Lower leg skin (tissue), 4 donors: ENCODE data around the gene PROM2. TPM values are rescaled to one million over a fixed set of nuclear protein-coding genes. Genes with fewer than 3 reads are reported as not detected.
A peak's percentile ranks its signal among the peaks of the same experiment; 100 is the strongest.

Source experiments
- DNase-seq, 2 donors: peaks; one replicate each; pipeline ENCODE4 v3.0.0-alpha.2; 2019; ENCODE audit warnings: low spot score in 2 of 2
- H3K4me3 ChIP-seq: fragments of 200-600 bp; sonication (generic); 2 replicates; pipeline ENCODE4 v1.5.1; 2017; ENCODE audit warnings: mild to moderate bottlenecking, low read depth; ENCODE audit not compliant: poor library complexity, severe bottlenecking
- POLR2A ChIP-seq, 2 donors: fragments of 450-650 bp; IDR thresholded peaks; one replicate each; pipeline ENCODE4 v1.6.1; 2016 to 2017; ENCODE audit warnings: antibody characterized with exemption in 2 of 2, mild to moderate bottlenecking in 1 of 2, moderate library complexity in 1 of 2
- WGBS, 2 donors: methylation state at CpG; one replicate each; pipeline ENCODE4 v1.1.5; 2018; 5-methylcytosine and 5-hydroxymethylcytosine counted together
- intact Hi-C: fragments of 100-400 bp; cut with DNase I; formaldehyde crosslinking; loops from one replicate; pipeline ENCODE4 v1.15.0; 2023; ENCODE audit warnings: low total_unique reads
- total RNA-seq, 4 donors: library from RNA; depleted of rRNA; stranded (reverse); fragments of >200 nt; gene quantifications; one replicate each; pipeline ENCODE4 v1.1.0, GENCODE V29; 2016
- TF ChIP-seq, protein P1 (sequence below), 3 donors: fragments of 450-650 bp; IDR thresholded peaks; one replicate each; pipeline ENCODE4 v1.5.1; 2016; ENCODE audit warnings: antibody characterized with exemption in 3 of 3, mild to moderate bottlenecking in 3 of 3, moderate library complexity in 2 of 3

PROM2 gene
- total RNA-seq, 4 donors from 2014 or later, result 87.0 to 272 (median 98.0) TPM

DNA sequence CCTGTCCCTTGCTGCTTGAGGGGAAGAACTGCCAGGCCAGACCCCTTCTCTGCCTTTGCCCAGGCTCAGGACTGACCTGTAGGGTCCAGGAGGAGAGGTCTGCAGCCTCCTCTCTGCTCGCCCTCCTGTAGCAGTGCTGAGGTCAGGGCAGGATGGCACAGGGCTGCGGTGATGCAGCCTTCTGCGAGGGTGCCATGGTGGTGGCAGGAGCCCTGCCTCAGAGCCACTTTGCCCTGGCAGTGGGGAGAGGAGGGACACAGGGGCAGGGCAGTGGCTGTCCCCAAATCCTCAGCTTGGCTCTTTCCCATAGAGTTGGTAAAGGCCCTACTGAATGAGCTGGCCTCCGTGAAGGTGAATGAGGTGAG, 884 bp downstream of the PROM2 start:
- intact Hi-C loops, result no loop called here
- no peak for TF ChIP-seq POLR2A (IDR thresholded peaks at IDR 0.05)
- TF ChIP-seq, protein P1, sequence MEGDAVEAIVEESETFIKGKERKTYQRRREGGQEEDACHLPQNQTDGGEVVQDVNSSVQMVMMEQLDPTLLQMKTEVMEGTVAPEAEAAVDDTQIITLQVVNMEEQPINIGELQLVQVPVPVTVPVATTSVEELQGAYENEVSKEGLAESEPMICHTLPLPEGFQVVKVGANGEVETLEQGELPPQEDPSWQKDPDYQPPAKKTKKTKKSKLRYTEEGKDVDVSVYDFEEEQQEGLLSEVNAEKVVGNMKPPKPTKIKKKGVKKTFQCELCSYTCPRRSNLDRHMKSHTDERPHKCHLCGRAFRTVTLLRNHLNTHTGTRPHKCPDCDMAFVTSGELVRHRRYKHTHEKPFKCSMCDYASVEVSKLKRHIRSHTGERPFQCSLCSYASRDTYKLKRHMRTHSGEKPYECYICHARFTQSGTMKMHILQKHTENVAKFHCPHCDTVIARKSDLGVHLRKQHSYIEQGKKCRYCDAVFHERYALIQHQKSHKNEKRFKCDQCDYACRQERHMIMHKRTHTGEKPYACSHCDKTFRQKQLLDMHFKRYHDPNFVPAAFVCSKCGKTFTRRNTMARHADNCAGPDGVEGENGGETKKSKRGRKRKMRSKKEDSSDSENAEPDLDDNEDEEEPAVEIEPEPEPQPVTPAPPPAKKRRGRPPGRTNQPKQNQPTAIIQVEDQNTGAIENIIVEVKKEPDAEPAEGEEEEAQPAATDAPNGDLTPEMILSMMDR (IDR thresholded peaks at IDR 0.05), result no peak
- peak in 1 of 2 donors; percentile 60 for DNase-seq
- peak overlapping the region; percentile 11 for H3K4me3 ChIP-seq
- 59 to 73% methylated on average over 3 to 4 of the region's 4 CpGs for WGBS, 2 donors

DNA sequence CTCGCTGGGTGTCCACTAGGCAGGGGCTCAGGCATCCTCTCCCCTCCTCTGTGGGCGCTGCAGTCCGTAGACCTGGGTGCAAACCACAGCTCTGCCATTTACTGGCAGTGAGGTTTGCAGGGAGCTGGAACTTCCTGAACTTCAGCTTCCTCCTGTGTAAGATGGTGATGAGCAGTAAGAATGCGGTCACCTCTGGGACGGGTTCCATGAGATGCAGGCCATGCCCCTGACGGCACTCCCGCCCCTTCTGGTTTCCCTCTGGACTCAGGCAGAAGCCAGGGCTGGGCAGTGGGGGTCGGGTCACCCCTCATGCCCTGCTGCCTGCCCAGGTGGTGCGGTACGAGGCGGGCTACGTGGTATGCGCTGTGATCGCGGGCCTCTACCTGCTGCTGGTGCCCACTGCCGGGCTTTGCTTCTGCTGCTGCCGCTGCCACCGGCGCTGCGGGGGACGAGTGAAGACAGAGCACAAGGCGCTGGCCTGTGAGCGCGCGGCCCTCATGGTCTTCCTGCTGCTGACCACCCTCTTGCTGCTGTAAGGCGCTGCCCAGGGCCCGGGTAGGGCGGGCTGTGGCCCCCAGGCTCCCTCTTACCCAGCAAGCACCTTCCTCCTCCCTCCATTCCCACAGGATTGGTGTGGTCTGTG, 1.5 kb downstream of the PROM2 start:
- TF ChIP-seq, protein P1 (IDR thresholded peaks at IDR 0.05), result no peak
- TF ChIP-seq POLR2A (IDR thresholded peaks at IDR 0.05), result no peak
- 70 to 77% methylated on average over 27 to 28 of the region's 28 CpGs for WGBS, 2 donors
- DNase-seq, result peak in 1 of 2 donors; percentile 84
- intact Hi-C loops, result no loop called here
- H3K4me3 ChIP-seq, result no peak overlapping the region

DNA sequence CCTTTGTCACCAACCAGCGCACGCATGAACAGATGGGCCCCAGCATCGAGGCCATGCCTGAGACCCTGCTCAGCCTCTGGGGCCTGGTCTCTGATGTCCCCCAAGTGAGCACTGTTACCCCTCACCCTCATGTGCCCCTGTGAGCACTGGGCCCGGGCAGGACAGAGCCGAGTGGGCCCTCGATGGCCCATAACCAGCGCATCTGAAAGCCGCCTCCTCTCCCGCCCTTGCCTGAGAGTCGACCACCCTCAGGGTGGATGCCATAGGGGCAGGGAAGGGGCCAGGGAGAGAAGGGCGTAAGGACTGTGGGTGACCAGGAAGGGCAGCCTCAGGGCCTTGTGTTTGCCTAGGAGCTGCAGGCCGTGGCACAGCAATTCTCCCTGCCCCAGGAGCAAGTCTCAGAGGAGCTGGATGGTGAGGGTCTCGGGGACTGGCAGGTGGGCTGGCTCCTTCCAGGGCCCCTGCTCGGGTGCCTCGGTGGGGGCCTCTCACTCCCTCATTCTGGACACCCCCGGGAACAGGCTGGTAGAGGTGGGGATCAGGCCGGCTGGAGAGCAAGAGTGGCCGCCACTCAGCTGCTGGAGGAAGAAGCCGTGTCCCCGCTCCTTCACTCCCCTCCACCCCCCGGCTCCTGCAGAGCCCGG, 2.1 kb downstream of the PROM2 start:
- 76 to 85% methylated on average over 16 to 19 of the region's 22 CpGs for WGBS, 2 donors
- peak in 1 of 2 donors; percentile 84 for DNase-seq
- H3K4me3 ChIP-seq, result no peak overlapping the region
- intact Hi-C loops, result no loop called here
- TF ChIP-seq POLR2A (IDR thresholded peaks at IDR 0.05), result no peak
- TF ChIP-seq, protein P1 (IDR thresholded peaks at IDR 0.05), result no peak

DNA sequence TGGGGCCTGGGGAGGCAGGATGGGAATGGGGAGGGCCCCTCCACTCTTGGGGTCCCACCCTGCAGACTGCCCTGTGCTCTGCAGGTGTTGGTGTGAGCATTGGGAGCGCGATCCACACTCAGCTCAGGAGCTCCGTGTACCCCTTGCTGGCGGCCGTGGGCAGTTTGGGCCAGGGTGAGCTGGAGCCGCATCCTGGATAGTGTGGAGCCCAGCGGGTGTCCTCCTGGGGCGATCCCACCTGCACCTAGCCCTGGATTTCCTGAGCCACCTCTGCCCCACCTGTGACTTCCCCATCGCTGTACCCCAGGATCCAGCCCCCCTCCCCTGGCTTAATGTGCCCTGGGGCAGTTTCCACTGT, 2.6 kb downstream of the PROM2 start:
- H3K4me3 ChIP-seq, result no peak overlapping the region
- 81 to 91% methylated on average over 7 to 9 of the region's 9 CpGs for WGBS, 2 donors
- peak in 1 of 2 donors; percentile 85 for DNase-seq
- intact Hi-C loops, result no loop called here
- TF ChIP-seq, protein P1 (IDR thresholded peaks at IDR 0.05), result no peak
- TF ChIP-seq POLR2A (IDR thresholded peaks at IDR 0.05), result no peak

DNA sequence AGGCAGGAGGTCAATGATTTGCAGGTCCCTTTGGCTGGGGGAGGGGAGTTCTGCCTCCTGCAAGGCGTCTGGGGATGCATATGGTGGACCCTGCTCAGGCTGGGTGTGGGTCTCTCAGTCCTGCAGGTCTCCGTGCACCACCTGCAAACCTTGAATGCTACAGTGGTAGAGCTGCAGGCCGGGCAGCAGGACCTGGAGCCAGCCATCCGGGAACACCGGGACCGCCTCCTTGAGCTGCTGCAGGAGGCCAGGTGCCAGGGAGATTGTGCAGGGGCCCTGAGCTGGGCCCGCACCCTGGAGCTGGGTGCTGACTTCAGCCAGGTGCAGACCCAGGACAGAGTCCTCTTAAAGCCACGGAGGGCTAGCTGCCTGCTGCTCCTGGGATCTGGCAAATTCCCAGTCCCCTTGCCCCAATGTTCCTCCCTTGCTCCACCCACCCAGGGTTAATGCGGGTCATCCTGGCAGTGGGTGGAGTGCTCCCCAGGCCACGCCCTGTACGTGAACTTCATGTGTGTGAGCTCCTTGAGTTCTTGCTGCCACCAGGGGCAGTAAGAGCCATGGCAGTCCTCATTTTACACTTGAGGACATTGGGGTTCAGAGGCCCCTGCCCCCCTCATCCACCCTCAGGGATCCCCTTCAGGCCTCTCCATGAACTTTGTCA, 3.1 kb downstream of the PROM2 start:
- no peak overlapping the region for H3K4me3 ChIP-seq
- intact Hi-C loops, result no loop called here
- TF ChIP-seq POLR2A (IDR thresholded peaks at IDR 0.05), result no peak
- TF ChIP-seq, protein P1 (IDR thresholded peaks at IDR 0.05), result no peak
- DNase-seq, result peak; percentile 65 to 87
- 43 to 45% methylated on average over 9 to 10 of the region's 11 CpGs for WGBS, 2 donors
